ENCODE measurements around the gene SLC22A17. TPM values are rescaled to one million over a fixed set of nuclear protein-coding genes. Genes with fewer than 3 reads are reported as not detected.

SLC22A17 gene
- total RNA-seq = 16.9 and 34.9 TPM in 2 replicates

GRCh38 chr14:23352506-23353432 is at the start of gene SLC22A17:
Gene SLC22A17, minus strand, starts transcription at chr14:23352887.

GRCh38 chr14:23376482-23377197 is 24.0 kb upstream of the SLC22A17 start, which contains the start of gene CMTM5:
Gene CMTM5, plus strand, starts transcription at chr14:23377046. Its CDS starts 206 bp downstream, at chr14:23377252.

GRCh38 chr14:23372509-23372908 is 19.8 kb upstream of the SLC22A17 start, which contains the start of gene IL25:
Gene IL25, plus strand, starts transcription at chr14:23372809.

GRCh38 chr14:23365036-23365731 is 12.5 kb upstream of the SLC22A17 start, which contains the start of gene EFS:
Gene EFS, minus strand, starts transcription at chr14:23365172. Its CDS starts 147 bp downstream, at chr14:23365025.

GRCh38 chr14:23320584-23321571 is 31.8 kb downstream of the SLC22A17 start, which contains the start of gene PABPN1:
Gene PABPN1, plus strand, starts transcription at chr14:23321457. Its CDS starts 13 bp downstream, at chr14:23321470.

GRCh38 chr14:23306412-23307145 is 46.1 kb downstream of the SLC22A17 start, which contains the start of gene BCL2L2:
Gene BCL2L2, plus strand, starts transcription at chr14:23306833. Its CDS starts 935 bp downstream, at chr14:23307768.

GRCh38 chr14:23302290-23303225 is 50.1 kb downstream of the SLC22A17 start, which contains the start of gene PPP1R3E:
Gene PPP1R3E, minus strand, starts transcription at chr14:23302859. Its CDS starts 283 bp downstream, at chr14:23302576.

Other genes with a start within 250 kb of the SLC22A17 start
- not detected in 2 replicates for gene CIROP, start 247.9 kb downstream of the SLC22A17 start, total RNA-seq
- not detected in 2 replicates for gene CEBPE, start 233.6 kb downstream of the SLC22A17 start, total RNA-seq
- gene SLC7A8, start 169.2 kb downstream of the SLC22A17 start, total RNA-seq = 0.98 and 7.2 TPM in 2 replicates
- not detected in 2 replicates for gene RNF212B, start 115.0 kb downstream of the SLC22A17 start, total RNA-seq
- 9.1 and 11.1 TPM in 2 replicates for gene HOMEZ, start 66.8 kb downstream of the SLC22A17 start, total RNA-seq
- 0.98 and 3.2 TPM in 2 replicates for gene PPP1R3E, start 50.0 kb downstream of the SLC22A17 start, total RNA-seq
- gene BCL2L2, start 46.1 kb downstream of the SLC22A17 start, total RNA-seq = 13.5 and 15.5 TPM in 2 replicates
- gene PABPN1, start 31.4 kb downstream of the SLC22A17 start, total RNA-seq = 58.4 and 59.0 TPM in 2 replicates
- gene EFS, start 12.3 kb upstream of the SLC22A17 start, total RNA-seq = 10.4 and 14.7 TPM in 2 replicates
- gene IL25, start 19.9 kb upstream of the SLC22A17 start, total RNA-seq = not detected in 2 replicates
- 0.25 TPM in 1 of 2 replicates, not detected in the other for gene CMTM5, start 24.2 kb upstream of the SLC22A17 start, total RNA-seq
- gene MYH6, start 55.4 kb upstream of the SLC22A17 start, total RNA-seq = not detected in 2 replicates
- not detected in 2 replicates for gene MYH7, start 82.8 kb upstream of the SLC22A17 start, total RNA-seq
- 32.5 and 46.3 TPM in 2 replicates for gene NGDN, start 116.8 kb upstream of the SLC22A17 start, total RNA-seq
- gene ZFHX2, start 198.9 kb upstream of the SLC22A17 start, total RNA-seq = 0.49 and 1.6 TPM in 2 replicates
- gene THTPA, start 203.4 kb upstream of the SLC22A17 start, total RNA-seq = 8.4 and 9.8 TPM in 2 replicates
- 61.3 and 101 TPM in 2 replicates for gene AP1G2, start 214.9 kb upstream of the SLC22A17 start, total RNA-seq
- not detected in 2 replicates for gene JPH4, start 225.9 kb upstream of the SLC22A17 start, total RNA-seq